Neural cell (in vitro differentiated cells): ENCODE measurements around the gene KCNK13. TPM values are rescaled to one million over a fixed set of nuclear protein-coding genes. Genes with fewer than 3 reads are reported as not detected.
"Not testable (repeated sequence)": the region's sequence is repeated elsewhere in the genome, so short reads cannot be mapped to it uniquely, and the experiment has no call there.

Experiments used
- H2AFZ ChIP-seq: fragments of 200-600, 300-800 bp; sonication (generic), shearing (Covaris generic); 2 replicates; pipeline ENCODE4 v1.6.0; 2014; ENCODE audit warnings: low read depth, mild to moderate bottlenecking, antibody characterized with exemption, low read length, moderate library complexity
- H3F3A ChIP-seq: fragments of 200-600 bp; shearing (Covaris generic); 2 replicates; pipeline ENCODE4 v1.6.1; 2016; ENCODE audit warnings: mild to moderate bottlenecking, moderate library complexity, mixed read lengths, antibody characterized with exemption, low read length; ENCODE audit not compliant: insufficient read depth, poor library complexity, severe bottlenecking
- H3K27ac ChIP-seq: fragments of 200-600, 300-800 bp; sonication (generic), shearing (Covaris generic); 2 replicates; pipeline ENCODE4 v1.5.1; 2014; ENCODE audit warnings: mild to moderate bottlenecking, low read length, moderate library complexity
- H3K27me3 ChIP-seq: fragments of 300-800, 200-600 bp; sonication (generic), shearing (Covaris generic); 2 replicates; pipeline ENCODE4 v1.6.0; 2014; ENCODE audit warnings: mild to moderate bottlenecking, low read depth, low read length, moderate library complexity; ENCODE audit not compliant: insufficient read depth
- H3K36me3 ChIP-seq: fragments of 300-800, 200-600 bp; sonication (generic), shearing (Covaris generic); 2 replicates; pipeline ENCODE4 v1.5.1; 2014; ENCODE audit warnings: mild to moderate bottlenecking, antibody characterized with exemption, low read length, moderate library complexity; ENCODE audit not compliant: insufficient read depth
- H3K4me2 ChIP-seq: fragments of 300-800, 200-600 bp; sonication (generic), shearing (Covaris generic); 2 replicates; pipeline ENCODE4 v1.6.0; 2014; ENCODE audit warnings: mild to moderate bottlenecking, low read length
- H3K4me3 ChIP-seq: fragments of 300-800, 200-600 bp; sonication (generic), shearing (Covaris generic); 2 replicates; pipeline ENCODE4 v1.5.1; 2014; ENCODE audit warnings: mild to moderate bottlenecking, low read length, moderate library complexity
- H3K79me2 ChIP-seq: fragments of 200-600 bp; shearing (Covaris generic); replicated peaks from 2 replicates; pipeline ENCODE4 v1.6.0; 2014; ENCODE audit warnings: mild to moderate bottlenecking, low read length, moderate library complexity; ENCODE audit not compliant: insufficient read depth
- H3K9ac ChIP-seq: fragments of 300-800, 200-600 bp; sonication (generic), shearing (Covaris generic); 2 replicates; pipeline ENCODE4 v1.6.1; 2016; ENCODE audit warnings: mild to moderate bottlenecking, low read length, mixed read lengths
- H3K9me2 ChIP-seq: fragments of 200-600 bp; shearing (Covaris generic); 2 replicates; pipeline ENCODE4 v1.6.1; 2016; ENCODE audit warnings: mild to moderate bottlenecking, low read length, mixed read lengths; ENCODE audit not compliant: insufficient read depth
- H3K9me3 ChIP-seq: fragments of 200-600, 300-800 bp; sonication (generic), shearing (Covaris generic); 2 replicates; pipeline ENCODE4 v1.6.1; 2016; ENCODE audit warnings: mild to moderate bottlenecking, mixed run types, low read length, moderate library complexity, mixed read lengths
- H4K20me1 ChIP-seq: fragments of 200-600 bp; shearing (Covaris generic); 2 replicates; pipeline ENCODE4 v1.6.1; 2016; ENCODE audit warnings: mild to moderate bottlenecking, mixed run types; ENCODE audit not compliant: insufficient read depth
- EP300 ChIP-seq: fragments of 450-650 bp; conservative IDR thresholded peaks from 2 replicates; pipeline ENCODE4 v1.6.1; 2014; ENCODE audit warnings: antibody characterized with exemption, mild to moderate bottlenecking, moderate library complexity; ENCODE audit not compliant: poor library complexity, severe bottlenecking
- EZH2 ChIP-seq: fragments of 200-600, 300-800 bp; shearing (Covaris generic), sonication (generic); IDR thresholded peaks from 2 replicates; pipeline ENCODE4 v1.6.1; 2014; ENCODE audit warnings: antibody characterized with exemption, low read length, borderline replicate concordance, mild to moderate bottlenecking; ENCODE audit not compliant: insufficient read depth, poor library complexity, severe bottlenecking
- MXI1 ChIP-seq: fragments of 450-650 bp; conservative IDR thresholded peaks from 2 replicates; pipeline ENCODE4 v1.6.1; 2014; ENCODE audit warnings: antibody characterized with exemption, mild to moderate bottlenecking; ENCODE audit not compliant: poor library complexity, severe bottlenecking
- POLR2AphosphoS5 ChIP-seq: IDR thresholded peaks from 2 replicates; pipeline ENCODE4 v1.6.1; 2012
- SMC3 ChIP-seq: fragments of 450-650 bp; conservative IDR thresholded peaks from 2 replicates; pipeline ENCODE4 v1.6.1; 2014; ENCODE audit warnings: antibody characterized with exemption, mild to moderate bottlenecking, moderate library complexity; ENCODE audit not compliant: poor library complexity
- polyA plus RNA-seq: library from polyadenylated mRNA; depleted of rRNA; stranded (reverse); fragments of >200 nt; gene quantifications from 2 replicates; pipeline ENCODE4 v1.2.3, GENCODE V29; 2014
- TF ChIP-seq, protein P1 (sequence below): IDR thresholded peaks from 2 replicates; pipeline ENCODE4 v1.6.1; 2012; ENCODE audit warnings: borderline replicate concordance
- TF ChIP-seq, protein P2 (sequence below): fragments of 450-650 bp; IDR thresholded peaks from 2 replicates; pipeline ENCODE4 v1.5.1; 2014; ENCODE audit warnings: antibody characterized with exemption, mild to moderate bottlenecking, moderate library complexity; ENCODE audit not compliant: poor library complexity, severe bottlenecking

Gene KCNK13
- polyA plus RNA-seq, 1 donor from 2014 or later, result 0.11 TPM

DNA sequence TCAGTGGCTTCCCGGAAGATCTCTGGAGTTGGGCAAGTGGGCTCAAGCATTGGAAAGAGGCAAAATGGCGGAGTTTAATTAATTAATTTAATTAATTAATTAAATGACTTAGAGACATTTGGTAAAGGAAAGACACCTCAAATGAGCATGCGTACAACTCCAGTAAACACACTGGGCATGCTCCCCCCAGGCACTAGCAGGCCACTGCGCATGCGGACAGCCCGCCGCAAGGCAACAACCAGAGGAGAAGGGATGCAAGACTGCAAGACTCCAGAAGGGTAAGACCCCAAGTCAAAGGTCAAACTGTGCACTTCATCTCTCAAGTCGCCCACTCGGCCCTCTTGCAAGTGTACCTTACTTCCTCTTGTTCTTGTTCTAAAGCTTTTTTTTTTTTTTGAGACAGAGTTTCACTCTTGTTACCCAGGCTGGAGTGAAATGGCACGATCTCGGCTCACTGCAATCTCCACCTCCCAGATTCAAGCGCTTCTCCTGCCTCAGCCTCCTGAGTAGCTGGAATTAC lies 136.8 kb downstream of the KCNK13 start:
- H3K9me3 ChIP-seq, result no peaks in the 10 kb centered on the region
- TF ChIP-seq SMC3 (no peak), EP300 (no peak), MXI1 (no peak), POLR2AphosphoS5 (no peak)
- TF ChIP-seq, protein P1, sequence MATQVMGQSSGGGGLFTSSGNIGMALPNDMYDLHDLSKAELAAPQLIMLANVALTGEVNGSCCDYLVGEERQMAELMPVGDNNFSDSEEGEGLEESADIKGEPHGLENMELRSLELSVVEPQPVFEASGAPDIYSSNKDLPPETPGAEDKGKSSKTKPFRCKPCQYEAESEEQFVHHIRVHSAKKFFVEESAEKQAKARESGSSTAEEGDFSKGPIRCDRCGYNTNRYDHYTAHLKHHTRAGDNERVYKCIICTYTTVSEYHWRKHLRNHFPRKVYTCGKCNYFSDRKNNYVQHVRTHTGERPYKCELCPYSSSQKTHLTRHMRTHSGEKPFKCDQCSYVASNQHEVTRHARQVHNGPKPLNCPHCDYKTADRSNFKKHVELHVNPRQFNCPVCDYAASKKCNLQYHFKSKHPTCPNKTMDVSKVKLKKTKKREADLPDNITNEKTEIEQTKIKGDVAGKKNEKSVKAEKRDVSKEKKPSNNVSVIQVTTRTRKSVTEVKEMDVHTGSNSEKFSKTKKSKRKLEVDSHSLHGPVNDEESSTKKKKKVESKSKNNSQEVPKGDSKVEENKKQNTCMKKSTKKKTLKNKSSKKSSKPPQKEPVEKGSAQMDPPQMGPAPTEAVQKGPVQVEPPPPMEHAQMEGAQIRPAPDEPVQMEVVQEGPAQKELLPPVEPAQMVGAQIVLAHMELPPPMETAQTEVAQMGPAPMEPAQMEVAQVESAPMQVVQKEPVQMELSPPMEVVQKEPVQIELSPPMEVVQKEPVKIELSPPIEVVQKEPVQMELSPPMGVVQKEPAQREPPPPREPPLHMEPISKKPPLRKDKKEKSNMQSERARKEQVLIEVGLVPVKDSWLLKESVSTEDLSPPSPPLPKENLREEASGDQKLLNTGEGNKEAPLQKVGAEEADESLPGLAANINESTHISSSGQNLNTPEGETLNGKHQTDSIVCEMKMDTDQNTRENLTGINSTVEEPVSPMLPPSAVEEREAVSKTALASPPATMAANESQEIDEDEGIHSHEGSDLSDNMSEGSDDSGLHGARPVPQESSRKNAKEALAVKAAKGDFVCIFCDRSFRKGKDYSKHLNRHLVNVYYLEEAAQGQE, result no peak
- H3K27ac ChIP-seq, result no peak overlapping the region
- H3K9me2 ChIP-seq, result no peaks in the 10 kb centered on the region
- no peaks in the 10 kb centered on the region for H4K20me1 ChIP-seq
- H2AFZ ChIP-seq, result no peak overlapping the region
- no peaks in the 10 kb centered on the region for H3K36me3 ChIP-seq
- no peak overlapping the region for H3K4me3 ChIP-seq
- H3K27me3 ChIP-seq, result no peaks in the 10 kb centered on the region
- no peaks in the 10 kb centered on the region for H3K79me2 ChIP-seq
- H3F3A ChIP-seq, result no peaks in the 10 kb centered on the region
- H3K9ac ChIP-seq, result no peak overlapping the region
- H3K4me2 ChIP-seq, result no peak overlapping the region

DNA sequence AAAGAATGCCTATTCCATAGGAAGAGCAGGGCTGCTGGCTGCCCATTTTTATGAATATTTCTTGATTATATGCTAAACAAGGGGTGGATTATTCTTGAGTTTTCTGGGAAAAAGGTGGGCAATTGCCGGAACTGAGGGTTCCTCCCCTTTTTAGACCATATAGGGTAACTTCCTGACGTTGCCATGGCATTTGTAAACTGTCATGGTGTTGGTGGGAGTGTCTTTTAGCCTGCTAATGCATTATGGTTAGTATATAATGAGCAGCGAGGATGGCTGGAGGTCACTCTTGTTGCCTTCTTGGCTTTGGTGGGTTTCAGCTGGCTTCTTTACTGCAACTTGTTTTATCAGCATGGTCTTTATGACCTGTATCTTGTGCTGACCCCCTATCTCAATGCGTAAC lies 138.8 kb downstream of the KCNK13 start:
- not testable (repeated sequence) for H3K27me3 ChIP-seq, H3K36me3 ChIP-seq, H2AFZ ChIP-seq, H3K9me2 ChIP-seq, H3K9ac ChIP-seq, H3K4me2 ChIP-seq, H3F3A ChIP-seq, H3K27ac ChIP-seq, H3K4me3 ChIP-seq, H3K9me3 ChIP-seq, H4K20me1 ChIP-seq, H3K79me2 ChIP-seq

DNA sequence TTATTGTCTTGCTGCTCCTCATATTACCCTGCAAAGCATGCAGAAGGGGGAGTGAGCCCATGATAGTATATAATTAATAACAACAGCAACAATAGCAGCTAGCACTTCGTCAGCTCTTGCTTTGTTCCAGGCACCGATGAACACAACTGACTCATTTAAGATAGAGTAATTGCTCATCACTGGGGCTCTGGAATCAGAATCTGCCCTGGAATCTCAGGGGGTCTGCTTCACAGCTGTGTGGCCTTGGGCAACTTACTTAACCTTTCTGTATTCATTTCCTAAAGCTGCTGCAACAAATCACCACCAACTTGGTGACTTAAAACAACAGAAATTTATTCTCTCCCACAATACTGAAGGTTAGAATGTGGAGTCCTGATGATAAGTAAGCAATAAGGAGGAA lies 139.6 kb downstream of the KCNK13 start:
- no peaks in the 10 kb centered on the region for H3K9me3 ChIP-seq
- H3K27me3 ChIP-seq, result no peaks in the 10 kb centered on the region
- no peak overlapping the region for H3K4me3 ChIP-seq
- TF ChIP-seq MXI1 (no peak), POLR2AphosphoS5 (no peak), EZH2 (no peak)
- TF ChIP-seq, protein P2, sequence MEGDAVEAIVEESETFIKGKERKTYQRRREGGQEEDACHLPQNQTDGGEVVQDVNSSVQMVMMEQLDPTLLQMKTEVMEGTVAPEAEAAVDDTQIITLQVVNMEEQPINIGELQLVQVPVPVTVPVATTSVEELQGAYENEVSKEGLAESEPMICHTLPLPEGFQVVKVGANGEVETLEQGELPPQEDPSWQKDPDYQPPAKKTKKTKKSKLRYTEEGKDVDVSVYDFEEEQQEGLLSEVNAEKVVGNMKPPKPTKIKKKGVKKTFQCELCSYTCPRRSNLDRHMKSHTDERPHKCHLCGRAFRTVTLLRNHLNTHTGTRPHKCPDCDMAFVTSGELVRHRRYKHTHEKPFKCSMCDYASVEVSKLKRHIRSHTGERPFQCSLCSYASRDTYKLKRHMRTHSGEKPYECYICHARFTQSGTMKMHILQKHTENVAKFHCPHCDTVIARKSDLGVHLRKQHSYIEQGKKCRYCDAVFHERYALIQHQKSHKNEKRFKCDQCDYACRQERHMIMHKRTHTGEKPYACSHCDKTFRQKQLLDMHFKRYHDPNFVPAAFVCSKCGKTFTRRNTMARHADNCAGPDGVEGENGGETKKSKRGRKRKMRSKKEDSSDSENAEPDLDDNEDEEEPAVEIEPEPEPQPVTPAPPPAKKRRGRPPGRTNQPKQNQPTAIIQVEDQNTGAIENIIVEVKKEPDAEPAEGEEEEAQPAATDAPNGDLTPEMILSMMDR, result no peak
- no peak overlapping the region for H2AFZ ChIP-seq
- no peak overlapping the region for H3K4me2 ChIP-seq
- no peak overlapping the region for H3K9ac ChIP-seq
- H3K27ac ChIP-seq, result no peak overlapping the region
- H3F3A ChIP-seq, result no peaks in the 10 kb centered on the region
- no peaks in the 10 kb centered on the region for H3K36me3 ChIP-seq
- H3K9me2 ChIP-seq, result no peaks in the 10 kb centered on the region
- H4K20me1 ChIP-seq, result no peaks in the 10 kb centered on the region
- H3K79me2 ChIP-seq, result no peaks in the 10 kb centered on the region
